HepG2 (cell line): ENCODE results near the gene SDC1. TPM values are rescaled to one million over a fixed set of nuclear protein-coding genes. Genes with fewer than 3 reads are reported as not detected.

Experiments
- MAZ ChIP-seq, 2 experiments: sonication (generic) in 1 of 2; formaldehyde crosslinking in 1 of 2; IDR thresholded peaks; 2 replicates each; pipeline versions ENCODE4 v1.5.0 to v1.6.1; 2012 to 2020; ENCODE audit warnings: low read depth in 2 of 2, mild to moderate bottlenecking in 2 of 2, borderline replicate concordance in 1 of 2, improper control_type of control experiment in 1 of 2, low read length in 1 of 2, missing genetic modification reagents in 1 of 2, moderate library complexity in 1 of 2
- MED1 ChIP-seq: sonication (generic); formaldehyde crosslinking; IDR thresholded peaks from 2 replicates; pipeline ENCODE4 v1.4.0; 2020; ENCODE audit warnings: missing genetic modification reagents
- MTERF4 ChIP-seq: sonication (generic); formaldehyde crosslinking; IDR thresholded peaks from 2 replicates; pipeline ENCODE4 v1.8.0; 2023; ENCODE audit warnings: mild to moderate bottlenecking, missing genetic modification reagents
- MZF1 ChIP-seq: sonication (generic); formaldehyde crosslinking; IDR thresholded peaks from 2 replicates; pipeline ENCODE4 v1.8.1; 2023; ENCODE audit warnings: mild to moderate bottlenecking, missing genetic modification reagents, borderline replicate concordance
- NCOA1 ChIP-seq: sonication (generic); formaldehyde crosslinking; IDR thresholded peaks from 2 replicates; pipeline ENCODE4 v1.9.0; 2021; ENCODE audit warnings: missing genetic modification reagents
- PCBP2 ChIP-seq: fragments of 200-400 bp; formaldehyde crosslinking; optimal IDR thresholded peaks from 2 replicates; pipeline ENCODE3; 2018; ENCODE audit warnings: low read length, low read depth; ENCODE audit not compliant: poor library complexity, severe bottlenecking
- SPEN ChIP-seq: sonication (generic); formaldehyde crosslinking; IDR thresholded peaks from 2 replicates; pipeline ENCODE4 v1.5.1; 2020; ENCODE audit warnings: low read depth, mild to moderate bottlenecking, missing genetic modification reagents
- TAF15 ChIP-seq: fragments of 200-400 bp; formaldehyde crosslinking; IDR thresholded peaks from one replicate; pipeline ENCODE4 v1.6.1; 2018; ENCODE audit warnings: mild to moderate bottlenecking, low read depth, low read length; ENCODE audit not compliant: poor library complexity, severe bottlenecking
- TARDBP ChIP-seq: sonication (generic); formaldehyde crosslinking; IDR thresholded peaks from 2 replicates; pipeline ENCODE4 v1.8.0; 2022; ENCODE audit warnings: mild to moderate bottlenecking, missing genetic modification reagents
- XRCC5 ChIP-seq: fragments of 200-400 bp; formaldehyde crosslinking; optimal IDR thresholded peaks from 2 replicates; pipeline ENCODE3; 2017; ENCODE audit warnings: mild to moderate bottlenecking, low read length
- ZBTB1 ChIP-seq: sonication (generic); formaldehyde crosslinking; IDR thresholded peaks from 2 replicates; pipeline ENCODE4 v1.4.0; 2020; ENCODE audit warnings: missing genetic modification reagents, borderline replicate concordance
- ZBTB39 ChIP-seq: sonication (generic); formaldehyde crosslinking; IDR thresholded peaks from 2 replicates; pipeline ENCODE4 v1.5.0; 2020; ENCODE audit warnings: missing genetic modification reagents
- ZNF143 ChIP-seq: sonication (generic); formaldehyde crosslinking; IDR thresholded peaks from 2 replicates; pipeline ENCODE4 v1.4.0; 2020; ENCODE audit warnings: missing genetic modification reagents
- ZNF430 ChIP-seq: sonication (generic); formaldehyde crosslinking; IDR thresholded peaks from 2 replicates; pipeline ENCODE4 v1.9.0; 2021; ENCODE audit warnings: mild to moderate bottlenecking, missing genetic modification reagents
- ZNF577 ChIP-seq: sonication (generic); formaldehyde crosslinking; IDR thresholded peaks from 2 replicates; pipeline ENCODE4 v1.4.0; 2020; ENCODE audit warnings: mild to moderate bottlenecking, low read depth, missing genetic modification reagents, borderline replicate concordance
- polyA plus RNA-seq, 8 experiments: library from polyadenylated mRNA; depleted of rRNA in 3 of 8; stranded (reverse) in 7 of 8; unstranded in 1 of 8; fragments of >200 nt; fragmentation: Illumina TruSeq in 4 of 8; extraction: Trizol in 4 of 8; gene quantifications; 2 replicates each; pipeline versions ENCODE4 v1.2.1 to v1.2.3, GENCODE V29; 2011 to 2016; ENCODE audit warnings: low read depth in 4 of 8, missing spikeins in 1 of 8, mixed read lengths in 1 of 8; ENCODE audit not compliant: insufficient read depth in 1 of 8
- total RNA-seq, 5 experiments: library from RNA; depleted of rRNA; stranded (reverse); fragments of >200 nt; fragmentation: Illumina TruSeq; extraction: Trizol; gene quantifications; 2 replicates each; pipeline ENCODE4 v1.2.3, GENCODE V29; 2016; ENCODE audit warnings: low read depth in 1 of 5
- TF ChIP-seq, protein P1 (sequence below): sonication (generic); formaldehyde crosslinking; IDR thresholded peaks from 2 replicates; pipeline ENCODE4 v1.4.0; 2020; ENCODE audit warnings: missing genetic modification reagents
- TF ChIP-seq, protein P2 (sequence below): sonication (generic); formaldehyde crosslinking; IDR thresholded peaks from 2 replicates; pipeline ENCODE4 v1.4.0; 2020; ENCODE audit warnings: missing genetic modification reagents
- TF ChIP-seq, protein P3 (sequence below): sonication (generic); formaldehyde crosslinking; IDR thresholded peaks from 2 replicates; pipeline ENCODE4 v1.4.0; 2020; ENCODE audit warnings: mild to moderate bottlenecking, missing genetic modification reagents

SDC1 gene
- total and polyA plus RNA-seq, 2 of the 13 experiments (the other 11 are each of a cell fraction or from before 2014, with no cell fraction given), result 108 to 119 TPM

DNA sequence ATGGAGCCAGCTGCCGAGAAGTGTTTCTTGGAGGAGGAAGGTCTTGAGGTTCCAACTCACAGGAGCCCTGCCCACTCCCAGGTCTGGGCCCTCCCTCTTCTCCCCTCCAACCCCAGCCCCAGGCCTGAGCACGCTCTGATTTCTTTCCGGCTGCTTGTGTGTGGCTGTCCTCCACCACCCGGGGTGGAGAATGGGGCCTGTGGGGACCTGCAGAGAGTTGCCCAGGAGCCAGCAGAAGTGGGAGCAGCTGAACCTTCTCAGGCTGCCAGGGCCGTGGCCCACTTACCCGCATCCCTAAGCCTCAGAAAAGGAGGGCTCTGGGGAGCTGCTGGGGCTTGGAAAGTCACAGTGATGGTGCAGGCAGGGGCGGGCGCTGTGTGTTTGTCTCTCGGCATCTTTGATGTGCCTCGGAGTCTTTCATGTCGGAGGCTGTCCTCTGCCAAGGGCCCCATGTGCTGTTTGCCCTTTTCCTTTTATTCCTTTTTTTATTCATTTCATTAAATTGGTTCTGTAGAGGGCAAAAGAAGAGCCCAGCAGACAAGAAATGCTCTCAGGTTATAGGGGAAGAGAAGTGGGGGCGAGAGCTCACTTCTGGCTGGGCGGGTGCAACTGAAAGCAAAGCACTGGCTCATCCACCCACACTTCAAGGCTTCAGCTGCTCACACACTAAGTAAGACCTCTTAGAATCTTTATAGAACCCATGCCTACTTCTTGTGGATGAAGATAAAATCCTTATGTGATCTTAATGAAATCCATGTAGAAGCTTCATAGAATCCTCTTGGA lies 52.5 kb downstream of the SDC1 start (continued):
- TF ChIP-seq MED1 (CRISPR knock-in tag) (0 out of 2 replicates have a peak, but pooled peaks have one; percentile 23), NCOA1 (CRISPR knock-in tag) (no peak), ZNF143 (no peak), TARDBP (CRISPR knock-in tag) (no peak), ZBTB39 (CRISPR knock-in tag) (no peak), MTERF4 (CRISPR knock-in tag) (no peak), MZF1 (CRISPR knock-in tag) (no peak), ZNF430 (CRISPR knock-in tag) (no peak), TAF15 (no peak), ZBTB1 (CRISPR knock-in tag) (no peak), PCBP2 (no peak), SPEN (CRISPR knock-in tag) (no peak), XRCC5 (no peak), MAZ (IDR thresholded peaks at IDR 0.05; ENCODE audit: borderline replicate concordance, low read depth, low read length) (no peak), MAZ (CRISPR knock-in tag; IDR thresholded peaks at IDR 0.05; ENCODE audit: low read depth) (no peak), ZNF577 (no peak)
- TF ChIP-seq, protein P1, sequence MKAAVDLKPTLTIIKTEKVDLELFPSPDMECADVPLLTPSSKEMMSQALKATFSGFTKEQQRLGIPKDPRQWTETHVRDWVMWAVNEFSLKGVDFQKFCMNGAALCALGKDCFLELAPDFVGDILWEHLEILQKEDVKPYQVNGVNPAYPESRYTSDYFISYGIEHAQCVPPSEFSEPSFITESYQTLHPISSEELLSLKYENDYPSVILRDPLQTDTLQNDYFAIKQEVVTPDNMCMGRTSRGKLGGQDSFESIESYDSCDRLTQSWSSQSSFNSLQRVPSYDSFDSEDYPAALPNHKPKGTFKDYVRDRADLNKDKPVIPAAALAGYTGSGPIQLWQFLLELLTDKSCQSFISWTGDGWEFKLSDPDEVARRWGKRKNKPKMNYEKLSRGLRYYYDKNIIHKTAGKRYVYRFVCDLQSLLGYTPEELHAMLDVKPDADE (CRISPR knock-in tag), result no peak
- TF ChIP-seq, protein P2, sequence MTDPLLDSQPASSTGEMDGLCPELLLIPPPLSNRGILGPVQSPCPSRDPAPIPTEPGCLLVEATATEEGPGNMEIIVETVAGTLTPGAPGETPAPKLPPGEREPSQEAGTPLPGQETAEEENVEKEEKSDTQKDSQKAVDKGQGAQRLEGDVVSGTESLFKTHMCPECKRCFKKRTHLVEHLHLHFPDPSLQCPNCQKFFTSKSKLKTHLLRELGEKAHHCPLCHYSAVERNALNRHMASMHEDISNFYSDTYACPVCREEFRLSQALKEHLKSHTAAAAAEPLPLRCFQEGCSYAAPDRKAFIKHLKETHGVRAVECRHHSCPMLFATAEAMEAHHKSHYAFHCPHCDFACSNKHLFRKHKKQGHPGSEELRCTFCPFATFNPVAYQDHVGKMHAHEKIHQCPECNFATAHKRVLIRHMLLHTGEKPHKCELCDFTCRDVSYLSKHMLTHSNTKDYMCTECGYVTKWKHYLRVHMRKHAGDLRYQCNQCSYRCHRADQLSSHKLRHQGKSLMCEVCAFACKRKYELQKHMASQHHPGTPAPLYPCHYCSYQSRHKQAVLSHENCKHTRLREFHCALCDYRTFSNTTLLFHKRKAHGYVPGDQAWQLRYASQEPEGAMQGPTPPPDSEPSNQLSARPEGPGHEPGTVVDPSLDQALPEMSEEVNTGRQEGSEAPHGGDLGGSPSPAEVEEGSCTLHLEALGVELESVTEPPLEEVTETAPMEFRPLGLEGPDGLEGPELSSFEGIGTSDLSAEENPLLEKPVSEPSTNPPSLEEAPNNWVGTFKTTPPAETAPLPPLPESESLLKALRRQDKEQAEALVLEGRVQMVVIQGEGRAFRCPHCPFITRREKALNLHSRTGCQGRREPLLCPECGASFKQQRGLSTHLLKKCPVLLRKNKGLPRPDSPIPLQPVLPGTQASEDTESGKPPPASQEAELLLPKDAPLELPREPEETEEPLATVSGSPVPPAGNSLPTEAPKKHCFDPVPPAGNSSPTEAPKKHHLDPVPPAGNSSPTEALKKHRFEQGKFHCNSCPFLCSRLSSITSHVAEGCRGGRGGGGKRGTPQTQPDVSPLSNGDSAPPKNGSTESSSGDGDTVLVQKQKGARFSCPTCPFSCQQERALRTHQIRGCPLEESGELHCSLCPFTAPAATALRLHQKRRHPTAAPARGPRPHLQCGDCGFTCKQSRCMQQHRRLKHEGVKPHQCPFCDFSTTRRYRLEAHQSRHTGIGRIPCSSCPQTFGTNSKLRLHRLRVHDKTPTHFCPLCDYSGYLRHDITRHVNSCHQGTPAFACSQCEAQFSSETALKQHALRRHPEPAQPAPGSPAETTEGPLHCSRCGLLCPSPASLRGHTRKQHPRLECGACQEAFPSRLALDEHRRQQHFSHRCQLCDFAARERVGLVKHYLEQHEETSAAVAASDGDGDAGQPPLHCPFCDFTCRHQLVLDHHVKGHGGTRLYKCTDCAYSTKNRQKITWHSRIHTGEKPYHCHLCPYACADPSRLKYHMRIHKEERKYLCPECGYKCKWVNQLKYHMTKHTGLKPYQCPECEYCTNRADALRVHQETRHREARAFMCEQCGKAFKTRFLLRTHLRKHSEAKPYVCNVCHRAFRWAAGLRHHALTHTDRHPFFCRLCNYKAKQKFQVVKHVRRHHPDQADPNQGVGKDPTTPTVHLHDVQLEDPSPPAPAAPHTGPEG (CRISPR knock-in tag), result no peak
- TF ChIP-seq, protein P3, sequence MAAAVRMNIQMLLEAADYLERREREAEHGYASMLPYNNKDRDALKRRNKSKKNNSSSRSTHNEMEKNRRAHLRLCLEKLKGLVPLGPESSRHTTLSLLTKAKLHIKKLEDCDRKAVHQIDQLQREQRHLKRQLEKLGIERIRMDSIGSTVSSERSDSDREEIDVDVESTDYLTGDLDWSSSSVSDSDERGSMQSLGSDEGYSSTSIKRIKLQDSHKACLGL (CRISPR knock-in tag), result no peak
